ENCODE measurements around the gene SPRR2D.

The SPRR2D gene

GRCh38 chr1:153032677-153033308 is 8.1 kb downstream of the SPRR2D start:
- H3K27ac ChIP-seq (ENCODE audit: insufficient read depth in 1 of 2, low read depth in 1 of 2, low read length in 2 of 2, poor library complexity in 1 of 2, severe bottlenecking in 2 of 2): no peak overlapping the region
- H3K4me3 ChIP-seq (ENCODE audit: control insufficient read depth in 1 of 7, extremely low read depth in 1 of 7, insufficient read depth in 4 of 7, low read depth in 2 of 7, low read length in 6 of 7): no peak overlapping the region
- peaks cover 0 to 9% (median 2%) of the 10 kb centered on the region in 5 experiments for H3K27me3 ChIP-seq (replicated peaks in 2 of 5; ENCODE audit: control insufficient read depth in 4 of 5, insufficient read depth in 5 of 5, low read length in 4 of 5)
- peak in 2 of 3 donors; percentile 7 for DNase-seq
- H3K36me3 ChIP-seq (ENCODE audit: control insufficient read depth in 4 of 4, insufficient read depth in 4 of 4, low read length in 3 of 4): no peaks in the 10 kb centered on the region
- H3K4me1 ChIP-seq (ENCODE audit: control extremely low read depth in 1 of 4, control insufficient read depth in 4 of 4, insufficient read depth in 4 of 4, low read length in 3 of 4): no peaks in the 10 kb centered on the region
- CTCF ChIA-PET: interaction anchor here (1.1 kb wide), 1 partner anchor 11 kb away, joined by 3 read pairs; no protein-coding TSS in a partner anchor
- peaks cover 0 to 2% (median 0%) of the 10 kb centered on the region in 5 experiments for H3K9me3 ChIP-seq (ENCODE audit: control extremely low read depth in 1 of 5, control insufficient read depth in 4 of 5, insufficient read depth in 2 of 5, low read depth in 1 of 5, low read length in 4 of 5)
- WGBS (ENCODE audit: insufficient coverage): 0% methylated on average over 1 of the region's 3 CpGs
- POLR2A ChIA-PET: no interaction called here

- Histone ChIP-seq H3K4me3 (ENCODE audit: control insufficient read depth in 1 of 7, extremely low read depth in 1 of 7, insufficient read depth in 4 of 7, low read depth in 2 of 7, low read length in 6 of 7) (no peak overlapping the region), H3K27me3 (replicated peaks in 2 of 5; ENCODE audit: control insufficient read depth in 4 of 5, insufficient read depth in 5 of 5, low read length in 4 of 5) (peaks cover 0 to 9% (median 2%) of the 10 kb centered on the region in 5 experiments), H3K27ac (ENCODE audit: insufficient read depth in 1 of 2, low read depth in 1 of 2, low read length in 2 of 2, poor library complexity in 1 of 2, severe bottlenecking in 2 of 2) (no peak overlapping the region), H3K9me3 (ENCODE audit: control extremely low read depth in 1 of 5, control insufficient read depth in 4 of 5, insufficient read depth in 2 of 5, low read depth in 1 of 5, low read length in 4 of 5) (peaks cover 0 to 2% (median 0%) of the 10 kb centered on the region in 5 experiments), H3K36me3 (ENCODE audit: control insufficient read depth in 4 of 4, insufficient read depth in 4 of 4, low read length in 3 of 4) (no peaks in the 10 kb centered on the region), H3K4me1 (ENCODE audit: control extremely low read depth in 1 of 4, control insufficient read depth in 4 of 4, insufficient read depth in 4 of 4, low read length in 3 of 4) (no peaks in the 10 kb centered on the region)
- ChIA-PET POLR2A (no interaction called here), CTCF (no interaction called here)
- DNase-seq: no peak
Observed at GRCh38 chr1:153032073-153032472, 8.8 kb downstream of the SPRR2D start.

- DNase-seq: no peak
- Histone ChIP-seq H3K4me3 (ENCODE audit: control insufficient read depth in 1 of 7, extremely low read depth in 1 of 7, insufficient read depth in 4 of 7, low read depth in 2 of 7, low read length in 6 of 7) (no peak within 1 kb of the TSS), H3K27ac (ENCODE audit: insufficient read depth in 1 of 2, low read depth in 1 of 2, low read length in 2 of 2, poor library complexity in 1 of 2, severe bottlenecking in 2 of 2) (no peak within 1 kb of the TSS), H3K36me3 (ENCODE audit: control insufficient read depth in 4 of 4, insufficient read depth in 4 of 4, low read length in 3 of 4) (no peaks in the 10 kb centered on the region), H3K4me1 (ENCODE audit: control extremely low read depth in 1 of 4, control insufficient read depth in 4 of 4, insufficient read depth in 4 of 4, low read length in 3 of 4) (no peaks in the 10 kb centered on the region), H3K9me3 (ENCODE audit: control extremely low read depth in 1 of 5, control insufficient read depth in 4 of 5, insufficient read depth in 2 of 5, low read depth in 1 of 5, low read length in 4 of 5) (peaks cover 0 to 2% (median 0%) of the 10 kb centered on the region in 5 experiments), H3K27me3 (replicated peaks in 2 of 5; ENCODE audit: control insufficient read depth in 4 of 5, insufficient read depth in 5 of 5, low read length in 4 of 5) (peaks cover 0 to 9% (median 2%) of the 10 kb centered on the region in 5 experiments)
- ChIA-PET CTCF (no interaction called here), POLR2A (no interaction called here)
Observed at GRCh38 chr1:153030895-153031294, 10.0 kb downstream of the SPRR2D start, which contains the start of gene SPRR1B. TSS of gene SPRR1B (plus strand) at chr1:153031203. CDS start at chr1:153032346, 1,143 bp downstream.

GRCh38 chr1:153028766-153029165 is 12.2 kb downstream of the SPRR2D start:
- no peak for DNase-seq
- ChIA-PET POLR2A (no interaction called here), CTCF (no interaction called here)
- 75% methylated on average over 1 of the region's 1 CpG for WGBS (ENCODE audit: insufficient coverage)
- H3K36me3 ChIP-seq (ENCODE audit: control insufficient read depth in 4 of 4, insufficient read depth in 4 of 4, low read length in 3 of 4): no peaks in the 10 kb centered on the region
- H3K27ac ChIP-seq (ENCODE audit: insufficient read depth in 1 of 2, low read depth in 1 of 2, low read length in 2 of 2, poor library complexity in 1 of 2, severe bottlenecking in 2 of 2): no peak overlapping the region
- no peaks in the 10 kb centered on the region for H3K4me1 ChIP-seq (ENCODE audit: control extremely low read depth in 1 of 4, control insufficient read depth in 4 of 4, insufficient read depth in 4 of 4, low read length in 3 of 4)
- peaks cover 0 to 2% (median 0%) of the 10 kb centered on the region in 5 experiments for H3K9me3 ChIP-seq (ENCODE audit: control extremely low read depth in 1 of 5, control insufficient read depth in 4 of 5, insufficient read depth in 2 of 5, low read depth in 1 of 5, low read length in 4 of 5)
- no peak overlapping the region for H3K4me3 ChIP-seq (ENCODE audit: control insufficient read depth in 1 of 7, extremely low read depth in 1 of 7, insufficient read depth in 4 of 7, low read depth in 2 of 7, low read length in 6 of 7)
- H3K27me3 ChIP-seq (replicated peaks in 2 of 5; ENCODE audit: control insufficient read depth in 4 of 5, insufficient read depth in 5 of 5, low read length in 4 of 5): peaks cover 0 to 6% (median 2%) of the 10 kb centered on the region in 5 experiments

- CTCF ChIA-PET: no interaction called here
- H3K4me3 ChIP-seq (ENCODE audit: control insufficient read depth in 1 of 7, extremely low read depth in 1 of 7, insufficient read depth in 4 of 7, low read depth in 2 of 7, low read length in 6 of 7): no peak overlapping the region
- H3K27ac ChIP-seq (ENCODE audit: insufficient read depth in 1 of 2, low read depth in 1 of 2, low read length in 2 of 2, poor library complexity in 1 of 2, severe bottlenecking in 2 of 2): no peak overlapping the region
- no CpG with 5 or more reads among the region's 1 CpG for WGBS (ENCODE audit: insufficient coverage)
- no peaks in the 10 kb centered on the region for H3K4me1 ChIP-seq (ENCODE audit: control extremely low read depth in 1 of 4, control insufficient read depth in 4 of 4, insufficient read depth in 4 of 4, low read length in 3 of 4)
- no peak for DNase-seq
- H3K36me3 ChIP-seq (ENCODE audit: control insufficient read depth in 4 of 4, insufficient read depth in 4 of 4, low read length in 3 of 4): no peaks in the 10 kb centered on the region
- peaks cover 0 to 2% (median 0%) of the 10 kb centered on the region in 5 experiments for H3K9me3 ChIP-seq (ENCODE audit: control extremely low read depth in 1 of 5, control insufficient read depth in 4 of 5, insufficient read depth in 2 of 5, low read depth in 1 of 5, low read length in 4 of 5)
- H3K27me3 ChIP-seq (replicated peaks in 2 of 5; ENCODE audit: control insufficient read depth in 4 of 5, insufficient read depth in 5 of 5, low read length in 4 of 5): peaks cover 0 to 2% (median 0%) of the 10 kb centered on the region in 5 experiments
- POLR2A ChIA-PET: no interaction called here
Observed at GRCh38 chr1:153025797-153026196, 15.1 kb downstream of the SPRR2D start.

GRCh38 chr1:153024413-153024812 is 16.5 kb downstream of the SPRR2D start:
- Histone ChIP-seq H3K27ac (ENCODE audit: insufficient read depth in 1 of 2, low read depth in 1 of 2, low read length in 2 of 2, poor library complexity in 1 of 2, severe bottlenecking in 2 of 2) (no peak overlapping the region), H3K9me3 (ENCODE audit: control extremely low read depth in 1 of 5, control insufficient read depth in 4 of 5, insufficient read depth in 2 of 5, low read depth in 1 of 5, low read length in 4 of 5) (peaks cover 0 to 2% (median 0%) of the 10 kb centered on the region in 5 experiments), H3K27me3 (replicated peaks in 2 of 5; ENCODE audit: control insufficient read depth in 4 of 5, insufficient read depth in 5 of 5, low read length in 4 of 5) (peaks cover 0 to 2% (median 0%) of the 10 kb centered on the region in 5 experiments), H3K4me1 (ENCODE audit: control extremely low read depth in 1 of 4, control insufficient read depth in 4 of 4, insufficient read depth in 4 of 4, low read length in 3 of 4) (no peaks in the 10 kb centered on the region), H3K36me3 (ENCODE audit: control insufficient read depth in 4 of 4, insufficient read depth in 4 of 4, low read length in 3 of 4) (no peaks in the 10 kb centered on the region), H3K4me3 (ENCODE audit: control insufficient read depth in 1 of 7, extremely low read depth in 1 of 7, insufficient read depth in 4 of 7, low read depth in 2 of 7, low read length in 6 of 7) (no peak overlapping the region)
- WGBS (ENCODE audit: insufficient coverage): 100% methylated on average over 1 of the region's 1 CpG
- no peak for DNase-seq
- CTCF ChIA-PET: no interaction called here
- POLR2A ChIA-PET: no interaction called here

GRCh38 chr1:153023109-153023508 is 17.8 kb downstream of the SPRR2D start:
- H3K4me3 ChIP-seq (ENCODE audit: control insufficient read depth in 1 of 7, extremely low read depth in 1 of 7, insufficient read depth in 4 of 7, low read depth in 2 of 7, low read length in 6 of 7): no peak overlapping the region
- H3K4me1 ChIP-seq (ENCODE audit: control extremely low read depth in 1 of 4, control insufficient read depth in 4 of 4, insufficient read depth in 4 of 4, low read length in 3 of 4): no peaks in the 10 kb centered on the region
- no peak overlapping the region for H3K27ac ChIP-seq (ENCODE audit: insufficient read depth in 1 of 2, low read depth in 1 of 2, low read length in 2 of 2, poor library complexity in 1 of 2, severe bottlenecking in 2 of 2)
- 99% methylated on average over 6 of the region's 7 CpGs for WGBS (ENCODE audit: insufficient coverage)
- ChIA-PET POLR2A (no interaction called here), CTCF (no interaction called here)
- H3K27me3 ChIP-seq (replicated peaks in 2 of 5; ENCODE audit: control insufficient read depth in 4 of 5, insufficient read depth in 5 of 5, low read length in 4 of 5): peaks cover 0 to 5% (median 0%) of the 10 kb centered on the region in 5 experiments
- H3K9me3 ChIP-seq (ENCODE audit: control extremely low read depth in 1 of 5, control insufficient read depth in 4 of 5, insufficient read depth in 2 of 5, low read depth in 1 of 5, low read length in 4 of 5): peaks cover 0 to 3% (median 0%) of the 10 kb centered on the region in 5 experiments
- no peak for DNase-seq
- no peaks in the 10 kb centered on the region for H3K36me3 ChIP-seq (ENCODE audit: control insufficient read depth in 4 of 4, insufficient read depth in 4 of 4, low read length in 3 of 4)

Measured in common myeloid progenitor, CD34-positive (primary cell).